A673 (cell line): ENCODE data around the gene TTLL4. TPM values are rescaled to one million over a fixed set of nuclear protein-coding genes. Genes with fewer than 3 reads are reported as not detected.

Experiments used
- BruUV-seq: library from RNA; stranded (reverse); fragments of 400-500 nt; replicated peaks from 2 replicates; lab custom pipeline; 2021; lab: Mats Ljungman, UMichigan
- CTCF ChIA-PET: fragments of 300-600 bp; sonication (Branson Sonifier 250); formaldehyde crosslinking; loops from one replicate; lab custom pipeline; 2022; ENCODE audit warnings: antibody characterized with exemption; lab: Charles Lee
- POLR2A ChIA-PET: fragments of 300-600 bp; sonication (Branson Sonifier 250); formaldehyde crosslinking; loops from one replicate; lab custom pipeline; 2022; ENCODE audit warnings: antibody characterized with exemption; ENCODE audit not compliant: low non-redundant PET; lab: Charles Lee
- DNase-seq: peaks from one replicate; pipeline ENCODE4 v3.0.0-alpha.2; 2015; ENCODE audit warnings: low spot score
- H3K27ac ChIP-seq: fragments of 200-600 bp; sonication (generic); 2 replicates; pipeline ENCODE4 v1.5.1; 2016; ENCODE audit warnings: mixed run types, low read depth, mild to moderate bottlenecking, mixed read lengths, antibody characterized with exemption, low read length; ENCODE audit not compliant: poor library complexity, severe bottlenecking
- H3K27me3 ChIP-seq: fragments of 200-600 bp; sonication (generic); replicated peaks from 2 replicates; pipeline ENCODE4 v1.6.1; 2017; ENCODE audit warnings: mixed run types, low read depth, mild to moderate bottlenecking, mixed read lengths, antibody characterized with exemption, low read length; ENCODE audit not compliant: insufficient read depth, poor library complexity
- H3K36me3 ChIP-seq: fragments of 200-600 bp; sonication (generic); 2 replicates; pipeline ENCODE4 v1.6.1; 2016; ENCODE audit warnings: mixed run types, mild to moderate bottlenecking, mixed read lengths, antibody characterized with exemption, low read length; ENCODE audit not compliant: insufficient read depth, poor library complexity, severe bottlenecking
- H3K4me1 ChIP-seq: fragments of 200-600 bp; sonication (generic); 2 replicates; pipeline ENCODE4 v1.6.1; 2017; ENCODE audit warnings: mixed run types, mild to moderate bottlenecking, mixed read lengths, antibody characterized with exemption, low read length; ENCODE audit not compliant: insufficient read depth, poor library complexity, severe bottlenecking
- H3K4me3 ChIP-seq: fragments of 200-600 bp; sonication (generic); 2 replicates; pipeline ENCODE4 v1.5.1; 2016; ENCODE audit warnings: low read depth, mixed run types, mild to moderate bottlenecking, mixed read lengths, low read length; ENCODE audit not compliant: poor library complexity, severe bottlenecking
- H3K9me3 ChIP-seq: fragments of 200-600 bp; sonication (generic); 2 replicates; pipeline ENCODE4 v1.6.1; 2016; ENCODE audit warnings: mixed run types, low read depth, mild to moderate bottlenecking, mixed read lengths, antibody characterized with exemption, low read length; ENCODE audit not compliant: poor library complexity, severe bottlenecking
- EZH2 ChIP-seq: fragments of 200-600 bp; sonication (generic); IDR thresholded peaks from 2 replicates; pipeline ENCODE4 v1.6.1; 2017; ENCODE audit warnings: borderline replicate concordance, low read depth, mild to moderate bottlenecking, mixed read lengths, antibody characterized with exemption, low read length; ENCODE audit not compliant: poor library complexity, severe bottlenecking
- intact Hi-C: fragments of 100-400 bp; cut with micrococcal nuclease; formaldehyde crosslinking; loops from one replicate; pipeline ENCODE4 v1.10.0; 2022; ENCODE audit not compliant: unreplicated experiment
- total RNA-seq: library from RNA; stranded (reverse); gene quantifications from 2 replicates; pipeline ENCODE4 v1.2.3, GENCODE V29; 2021
- TF ChIP-seq, protein P1 (sequence below): fragments of 300-800, 200-600 bp; sonication (generic); conservative IDR thresholded peaks from 2 replicates; pipeline ENCODE4 v1.5.1; 2017; ENCODE audit warnings: low read depth, mild to moderate bottlenecking, antibody characterized with exemption, low read length, moderate library complexity, mixed read lengths

The TTLL4 gene
- total RNA-seq, 1 experiment from 2014 or later, result 100 TPM

DNA sequence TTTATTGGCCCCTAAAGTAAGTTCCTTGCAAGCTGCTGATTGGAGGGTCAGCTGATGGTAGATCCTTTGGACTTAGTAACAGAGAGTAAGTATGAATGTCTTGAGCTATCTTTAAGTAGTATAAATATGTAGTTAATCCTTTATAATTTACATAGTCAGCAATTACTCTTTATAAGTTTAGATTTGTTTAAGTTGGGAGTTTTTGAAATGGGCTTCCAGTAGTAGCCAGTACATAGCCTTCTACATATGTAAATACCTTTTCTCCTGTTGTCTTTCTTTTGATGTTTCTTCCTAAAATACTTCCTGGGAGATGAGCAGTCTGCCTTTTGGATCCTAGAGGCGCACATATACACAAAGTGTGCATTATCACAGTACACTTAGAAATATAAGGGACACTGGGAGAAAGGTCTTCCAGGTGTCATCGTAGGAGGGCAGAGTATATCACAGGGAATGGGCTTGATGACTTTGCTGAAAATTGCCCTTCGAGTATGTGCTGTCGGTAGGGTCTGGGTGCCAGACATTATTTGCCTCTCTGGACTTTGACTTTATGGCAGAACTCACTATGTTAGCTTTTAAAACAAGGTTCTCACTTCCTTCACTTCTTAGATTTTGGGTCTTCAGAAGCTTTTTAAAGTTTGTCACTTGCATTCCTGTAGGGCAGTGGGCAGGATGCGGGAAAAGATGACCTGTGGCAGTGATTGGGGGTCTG, 21.6 kb downstream of the TTLL4 start:
- TF ChIP-seq EZH2, result no peak
- TF ChIP-seq, protein P1, sequence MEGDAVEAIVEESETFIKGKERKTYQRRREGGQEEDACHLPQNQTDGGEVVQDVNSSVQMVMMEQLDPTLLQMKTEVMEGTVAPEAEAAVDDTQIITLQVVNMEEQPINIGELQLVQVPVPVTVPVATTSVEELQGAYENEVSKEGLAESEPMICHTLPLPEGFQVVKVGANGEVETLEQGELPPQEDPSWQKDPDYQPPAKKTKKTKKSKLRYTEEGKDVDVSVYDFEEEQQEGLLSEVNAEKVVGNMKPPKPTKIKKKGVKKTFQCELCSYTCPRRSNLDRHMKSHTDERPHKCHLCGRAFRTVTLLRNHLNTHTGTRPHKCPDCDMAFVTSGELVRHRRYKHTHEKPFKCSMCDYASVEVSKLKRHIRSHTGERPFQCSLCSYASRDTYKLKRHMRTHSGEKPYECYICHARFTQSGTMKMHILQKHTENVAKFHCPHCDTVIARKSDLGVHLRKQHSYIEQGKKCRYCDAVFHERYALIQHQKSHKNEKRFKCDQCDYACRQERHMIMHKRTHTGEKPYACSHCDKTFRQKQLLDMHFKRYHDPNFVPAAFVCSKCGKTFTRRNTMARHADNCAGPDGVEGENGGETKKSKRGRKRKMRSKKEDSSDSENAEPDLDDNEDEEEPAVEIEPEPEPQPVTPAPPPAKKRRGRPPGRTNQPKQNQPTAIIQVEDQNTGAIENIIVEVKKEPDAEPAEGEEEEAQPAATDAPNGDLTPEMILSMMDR, result no peak
- peaks cover 4% of the 10 kb centered on the region for H3K36me3 ChIP-seq
- no peak overlapping the region for H3K4me3 ChIP-seq
- no peaks in the 10 kb centered on the region for H3K27me3 ChIP-seq
- H3K9me3 ChIP-seq, result no peaks in the 10 kb centered on the region
- ChIA-PET POLR2A (no interaction called here), CTCF (interaction anchor here (1.0 to 1.8 kb wide), 2 partner anchors 115 to 145 kb away, joined by 3 to 9 read pairs; no protein-coding TSS in a partner anchor)
- DNase-seq, result no peak
- no TSS peak for BruUV-seq
- intact Hi-C loops, result no loop called here
- H3K4me1 ChIP-seq, result peaks cover 25% of the 10 kb centered on the region
- peak overlapping the region; percentile 26 for H3K27ac ChIP-seq

DNA sequence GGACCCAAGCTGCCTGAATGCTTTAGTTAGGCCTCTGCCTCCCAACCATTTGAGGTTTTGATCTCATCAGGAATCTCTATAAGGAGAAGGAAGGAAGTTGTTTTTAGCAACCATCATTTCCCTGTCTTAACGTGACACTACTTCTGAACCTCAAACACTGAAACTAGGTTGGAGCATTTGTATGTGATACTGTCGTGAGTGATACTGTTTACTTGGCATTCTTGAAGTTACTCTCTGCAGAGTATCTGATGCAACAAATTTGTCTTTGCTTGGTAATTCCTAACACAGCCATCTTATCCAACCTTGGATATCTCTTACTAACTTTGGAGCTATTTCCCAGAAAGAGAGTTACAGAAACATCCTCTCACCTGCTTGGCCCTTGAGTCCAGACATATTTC, 22.1 kb downstream of the TTLL4 start:
- Histone ChIP-seq H3K27me3 (no peaks in the 10 kb centered on the region), H3K27ac (no peak overlapping the region), H3K4me1 (peaks cover 25% of the 10 kb centered on the region), H3K36me3 (peaks cover 10% of the 10 kb centered on the region), H3K4me3 (no peak overlapping the region), H3K9me3 (no peaks in the 10 kb centered on the region)
- DNase-seq, result no peak
- intact Hi-C loops, result no loop called here
- CTCF ChIA-PET, result no interaction called here
- TF ChIP-seq EZH2, result no peak
- TF ChIP-seq, protein P1, result no peak
- BruUV-seq, result no TSS peak
- POLR2A ChIA-PET, result no interaction called here

DNA sequence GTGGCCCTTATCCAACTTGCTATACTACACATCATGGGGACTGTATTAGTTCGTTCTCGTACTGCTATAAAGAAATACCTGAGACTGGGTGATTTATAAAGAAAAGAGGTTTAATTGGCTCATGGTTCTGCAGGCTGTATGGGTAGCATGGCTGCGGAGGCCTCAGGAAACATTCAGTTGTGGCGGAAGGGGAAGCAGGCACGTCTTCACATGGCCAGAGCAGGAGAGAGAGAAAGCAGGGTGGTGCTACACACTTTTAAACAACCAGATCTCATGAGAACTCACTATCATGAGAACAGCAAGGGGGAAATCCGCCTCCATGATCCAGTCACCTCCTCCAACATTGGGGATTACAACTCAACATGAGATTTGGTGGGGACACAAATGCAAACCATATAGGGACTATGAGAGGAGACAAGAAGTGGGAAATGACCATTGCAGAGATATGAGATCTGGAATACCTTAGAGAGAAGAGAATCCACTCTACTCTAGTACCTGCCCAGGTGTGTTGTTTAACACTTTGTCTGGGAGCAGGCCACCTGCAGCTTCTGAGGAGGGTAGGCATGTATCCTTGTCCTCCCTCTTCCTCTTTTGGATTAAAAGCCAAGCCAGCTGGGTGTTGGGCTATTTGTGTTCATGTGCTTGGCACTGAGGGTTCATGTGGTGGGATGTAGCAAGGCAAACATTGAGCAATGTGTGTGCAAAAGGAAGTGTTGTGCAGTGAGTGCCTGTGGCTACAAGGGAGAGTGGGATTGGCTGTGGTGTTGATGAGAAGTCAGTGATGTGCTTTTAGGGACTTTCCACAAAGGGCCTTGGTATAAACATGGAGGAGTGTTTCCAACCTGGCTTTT, 22.8 kb downstream of the TTLL4 start:
- TF ChIP-seq, protein P1, result no peak
- TF ChIP-seq EZH2, result no peak
- Histone ChIP-seq H3K9me3 (no peaks in the 10 kb centered on the region), H3K27ac (no peak overlapping the region), H3K4me3 (no peak overlapping the region), H3K27me3 (no peaks in the 10 kb centered on the region), H3K4me1 (peaks cover 25% of the 10 kb centered on the region), H3K36me3 (peaks cover 16% of the 10 kb centered on the region)
- POLR2A ChIA-PET, result no interaction called here
- no peak for DNase-seq
- CTCF ChIA-PET, result no interaction called here
- intact Hi-C loops, result no loop called here
- BruUV-seq, result no TSS peak
